Cerebellar cortex (tissue), 1 donor: ENCODE results near the gene OCSTAMP.

Experiments
- DNase-seq: peaks from one replicate; pipeline ENCODE4 v3.0.0-alpha.2; 2015; ENCODE audit warnings: low spot score

Gene OCSTAMP

GRCh38 chr20:46552460-46553420 lies 2.3 kb upstream of the OCSTAMP start:
- DNase-seq: no peak

GRCh38 chr20:46551522-46552381 lies 1.3 kb upstream of the OCSTAMP start:
- no peak for DNase-seq

GRCh38 chr20:46549188-46549972 lies 1.1 kb downstream of the OCSTAMP start:
- DNase-seq: no peak

- no peak for DNase-seq
These were observed 1.8 kb downstream of the OCSTAMP start for GRCh38 chr20:46548688-46549087.

GRCh38 chr20:46547995-46548394 lies 2.5 kb downstream of the OCSTAMP start:
- DNase-seq: no peak

- DNase-seq: no peak
These were observed 3.5 kb downstream of the OCSTAMP start for GRCh38 chr20:46546936-46547335.

- no peak for DNase-seq
These were observed 4.2 kb downstream of the OCSTAMP start for GRCh38 chr20:46546298-46546697.

- no peak for DNase-seq
These were observed 4.7 kb downstream of the OCSTAMP start for GRCh38 chr20:46545827-46546138.

- DNase-seq: no peak
These were observed 5.2 kb downstream of the OCSTAMP start for GRCh38 chr20:46545077-46545826.

GRCh38 chr20:46544576-46544975 lies 5.9 kb downstream of the OCSTAMP start:
- DNase-seq: no peak

GRCh38 chr20:46543959-46544358 lies 6.5 kb downstream of the OCSTAMP start:
- DNase-seq: no peak

- no peak for DNase-seq
These were observed 7.4 kb downstream of the OCSTAMP start for GRCh38 chr20:46543033-46543432.

GRCh38 chr20:46541229-46541935 lies 9.1 kb downstream of the OCSTAMP start:
- DNase-seq: no peak

GRCh38 chr20:46539113-46539512 lies 11.3 kb downstream of the OCSTAMP start:
- DNase-seq: no peak

- no peak for DNase-seq
These were observed 19.8 kb downstream of the OCSTAMP start for GRCh38 chr20:46530640-46531039.

GRCh38 chr20:46523696-46524328 lies 26.6 kb downstream of the OCSTAMP start:
- no peak for DNase-seq

- DNase-seq: no peak
These were observed 27.3 kb downstream of the OCSTAMP start for GRCh38 chr20:46523108-46523507.

GRCh38 chr20:46520976-46521579 lies 29.4 kb downstream of the OCSTAMP start:
- peak; percentile 76 for DNase-seq

- DNase-seq: no peak
These were observed 29.9 kb downstream of the OCSTAMP start for GRCh38 chr20:46520540-46520939.
